ENCODE measurements around the gene FAH.

GRCh38 chr15:80115021-80115420, 37.8 kb upstream of the FAH start:
- TF ChIP-seq CTCF (IDR thresholded peaks at IDR 0.05; ENCODE audit: low read depth, low read length) (no peak), POLR2A (IDR thresholded peaks at IDR 0.05; ENCODE audit: extremely low read depth, insufficient read length) (no peak), MAX (IDR thresholded peaks at IDR 0.05; ENCODE audit: low read depth, low read length) (no peak), MYC (IDR thresholded peaks at IDR 0.05; ENCODE audit: low read depth, low read length) (no peak)
